ENCODE results near the gene BSND. TPM values are rescaled to one million over a fixed set of nuclear protein-coding genes. Genes with fewer than 3 reads are reported as not detected.
A peak's percentile ranks its signal among the peaks of the same experiment; 100 is the strongest.

Gene BSND
- total RNA-seq, 1 experiment from 2014 or later: 0.62 TPM

DNA sequence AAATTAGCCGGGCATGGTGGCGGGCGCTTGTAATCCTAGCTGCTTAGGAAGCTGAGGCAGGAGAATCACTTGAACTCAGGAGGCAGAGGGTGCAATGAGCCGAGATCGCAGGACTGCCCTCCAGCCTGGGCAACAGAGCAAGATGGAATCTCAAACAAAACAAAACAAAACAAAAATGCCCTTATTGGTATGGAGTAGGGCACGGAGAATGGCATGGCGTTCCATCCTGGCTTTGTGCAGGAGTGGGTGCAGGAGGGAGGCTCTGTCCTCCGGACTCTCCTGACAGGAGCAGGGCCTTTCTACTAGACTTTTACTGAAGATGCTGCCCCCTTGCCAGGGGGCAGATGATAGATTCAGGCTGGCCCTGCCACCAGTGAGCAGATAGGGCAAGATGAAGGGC is 17.3 kb upstream of the BSND start:
- peaks cover 27% of the 10 kb centered on the region for H3K27me3 ChIP-seq (ENCODE audit: control insufficient read depth, insufficient read depth, low read length)
- H3K4me3 ChIP-seq (ENCODE audit: insufficient read depth, low read depth, low read length): no peak overlapping the region
- DNase-seq: no peak
- H3K36me3 ChIP-seq (replicated peaks; ENCODE audit: control insufficient read depth, insufficient read depth, low read length): no peaks in the 10 kb centered on the region

DNA sequence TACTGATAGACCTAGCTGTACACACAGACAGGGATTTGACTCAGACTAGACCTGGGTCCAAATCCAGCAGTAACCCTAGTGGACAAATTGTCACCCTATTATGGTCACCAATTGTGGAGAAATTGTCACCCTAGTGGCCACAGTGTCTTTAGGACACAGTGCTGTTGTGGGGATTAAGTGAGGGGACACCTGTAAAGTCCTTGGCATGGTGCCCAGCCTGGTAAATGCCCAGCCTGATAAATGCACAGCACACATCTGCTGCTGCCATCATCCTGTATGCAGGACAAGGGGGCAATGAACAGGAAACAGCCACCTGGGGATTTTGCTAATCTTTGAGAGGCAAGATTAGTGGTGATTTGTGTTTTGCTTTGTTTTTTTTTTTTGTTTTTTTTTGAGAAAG is 16.0 kb upstream of the BSND start:
- DNase-seq: no peak

DNA sequence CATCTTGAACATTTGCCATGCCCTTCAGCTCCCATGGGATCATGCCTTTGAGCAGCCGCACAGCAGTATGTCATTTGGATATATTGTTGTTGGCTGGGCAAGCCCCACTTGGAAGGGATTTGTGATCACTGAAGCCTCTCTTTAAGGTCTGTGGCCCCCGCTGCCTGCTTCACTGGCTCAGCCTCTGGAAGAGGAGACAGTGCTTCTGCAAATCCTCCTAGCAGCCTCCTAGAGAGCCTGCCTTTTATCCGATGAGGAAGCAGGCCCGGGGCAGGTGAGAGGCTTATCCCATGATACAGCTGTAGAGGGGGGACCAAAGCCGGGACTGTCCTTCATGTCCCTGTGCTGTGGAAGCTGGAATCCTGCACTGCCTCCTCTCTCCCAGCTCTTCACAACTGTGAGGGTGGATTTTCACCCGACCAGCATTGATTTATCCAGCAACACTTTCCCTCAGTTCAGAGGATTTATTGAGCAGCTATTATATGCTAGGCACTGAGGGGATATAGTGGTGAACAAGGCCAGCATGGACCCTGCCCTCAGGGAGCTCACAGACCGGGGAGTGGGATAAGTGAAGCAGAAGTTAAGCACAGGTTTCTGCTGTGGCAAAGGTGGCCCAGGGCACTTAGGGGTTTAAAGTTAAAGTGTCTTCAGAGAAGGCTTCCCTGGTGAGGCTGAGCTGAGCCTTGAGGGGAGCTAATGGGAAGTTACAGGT is 14.4 kb upstream of the BSND start:
- no peak overlapping the region for H3K4me3 ChIP-seq (ENCODE audit: insufficient read depth, low read depth, low read length)
- H3K36me3 ChIP-seq (replicated peaks; ENCODE audit: control insufficient read depth, insufficient read depth, low read length): no peaks in the 10 kb centered on the region
- H3K27me3 ChIP-seq (ENCODE audit: control insufficient read depth, insufficient read depth, low read length): peaks cover 22% of the 10 kb centered on the region
- DNase-seq: peak; percentile 48

More for the DNA sequence above, 16.0 kb upstream of the BSND start:
- no peak overlapping the region for H3K4me3 ChIP-seq (ENCODE audit: insufficient read depth, low read depth, low read length)
- H3K27me3 ChIP-seq (ENCODE audit: control insufficient read depth, insufficient read depth, low read length): peaks cover 27% of the 10 kb centered on the region
- H3K36me3 ChIP-seq (replicated peaks; ENCODE audit: control insufficient read depth, insufficient read depth, low read length): no peaks in the 10 kb centered on the region

DNA sequence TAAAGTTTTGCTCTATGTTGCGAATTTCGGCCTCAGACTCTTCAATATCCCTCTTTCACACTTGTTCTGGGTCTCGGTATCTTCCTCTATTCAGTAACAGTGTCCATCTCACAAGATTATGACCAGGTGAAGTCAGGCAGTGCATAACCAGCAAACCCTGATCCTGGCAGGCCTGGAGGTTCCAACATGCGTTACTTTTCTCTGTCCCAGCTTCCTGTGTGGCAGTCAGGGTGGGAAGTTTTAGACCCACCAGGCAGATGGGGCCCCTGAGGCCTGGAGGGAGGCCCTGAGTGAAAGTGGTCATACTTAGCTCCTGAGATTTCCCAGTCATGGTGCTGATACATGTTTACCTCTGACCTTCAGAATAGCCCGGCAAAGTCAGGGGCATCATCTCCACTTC is 13.2 kb upstream of the BSND start:
- DNase-seq: no peak
- H3K4me3 ChIP-seq (ENCODE audit: insufficient read depth, low read depth, low read length): no peak overlapping the region
- H3K27me3 ChIP-seq (ENCODE audit: control insufficient read depth, insufficient read depth, low read length): peaks cover 9% of the 10 kb centered on the region
- H3K36me3 ChIP-seq (replicated peaks; ENCODE audit: control insufficient read depth, insufficient read depth, low read length): no peaks in the 10 kb centered on the region

DNA sequence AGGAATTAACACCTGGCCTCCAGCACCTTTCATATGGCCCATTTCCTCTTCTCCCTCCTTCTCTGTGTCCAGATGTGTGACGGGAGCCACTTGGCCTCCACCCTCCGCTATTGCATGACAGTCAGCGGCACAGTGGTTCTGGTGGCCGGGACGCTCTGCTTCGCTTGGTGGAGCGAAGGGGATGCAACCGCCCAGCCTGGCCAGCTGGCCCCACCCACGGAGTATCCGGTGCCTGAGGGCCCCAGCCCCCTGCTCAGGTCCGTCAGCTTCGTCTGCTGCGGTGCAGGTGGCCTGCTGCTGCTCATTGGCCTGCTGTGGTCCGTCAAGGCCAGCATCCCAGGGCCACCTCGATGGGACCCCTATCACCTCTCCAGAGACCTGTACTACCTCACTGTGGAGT is 12.7 kb upstream of the BSND start:
- H3K4me3 ChIP-seq (ENCODE audit: insufficient read depth, low read depth, low read length): no peak overlapping the region
- H3K36me3 ChIP-seq (replicated peaks; ENCODE audit: control insufficient read depth, insufficient read depth, low read length): no peaks in the 10 kb centered on the region
- DNase-seq: peak; percentile 44
- peaks cover 5% of the 10 kb centered on the region for H3K27me3 ChIP-seq (ENCODE audit: control insufficient read depth, insufficient read depth, low read length)

DNA sequence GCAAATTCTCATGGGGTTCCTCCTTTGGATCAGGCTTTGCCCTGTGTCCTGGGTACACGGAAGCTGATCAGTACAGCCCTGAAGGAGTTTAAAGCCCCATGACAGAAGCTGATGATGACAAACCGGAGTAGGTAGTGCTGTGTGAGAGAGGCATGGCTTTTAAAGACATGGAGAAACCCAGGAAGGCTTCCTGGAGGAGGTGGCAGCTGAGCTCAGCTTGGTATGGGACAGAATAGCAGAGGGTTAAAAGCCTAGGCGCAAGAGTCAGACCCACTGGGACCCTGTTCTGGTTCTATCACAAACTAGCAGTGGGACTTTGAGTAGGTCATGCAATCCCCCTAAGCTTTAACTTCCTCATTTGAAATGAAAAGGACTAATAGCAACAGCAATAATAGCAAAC is 12.2 kb upstream of the BSND start:
- Histone ChIP-seq H3K36me3 (replicated peaks; ENCODE audit: control insufficient read depth, insufficient read depth, low read length) (no peaks in the 10 kb centered on the region), H3K4me3 (ENCODE audit: insufficient read depth, low read depth, low read length) (no peak overlapping the region), H3K27me3 (ENCODE audit: control insufficient read depth, insufficient read depth, low read length) (peaks cover under 1% of the 10 kb centered on the region)
- no peak for DNase-seq

DNA sequence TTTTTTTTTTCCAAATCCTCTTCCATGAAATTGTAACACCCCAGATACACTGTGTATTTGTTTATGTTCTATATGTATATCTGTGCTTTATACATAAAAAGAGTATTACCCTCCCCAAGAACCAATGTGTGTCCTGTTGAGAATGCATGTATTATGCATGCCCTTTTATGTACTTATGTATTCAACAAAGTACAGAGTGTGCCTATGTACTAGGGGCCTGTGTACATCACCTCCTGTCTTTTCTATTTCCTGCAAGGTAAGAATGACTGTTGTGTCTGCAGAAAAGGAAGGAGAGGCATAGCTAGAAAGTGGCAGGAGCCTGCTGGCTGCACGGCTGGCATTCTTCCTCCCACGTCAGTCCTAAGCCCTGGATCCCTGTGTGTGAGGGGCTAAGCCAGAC is 11.3 kb upstream of the BSND start:
- Histone ChIP-seq H3K27me3 (ENCODE audit: control insufficient read depth, insufficient read depth, low read length) (no peaks in the 10 kb centered on the region), H3K36me3 (replicated peaks; ENCODE audit: control insufficient read depth, insufficient read depth, low read length) (no peaks in the 10 kb centered on the region), H3K4me3 (ENCODE audit: insufficient read depth, low read depth, low read length) (no peak overlapping the region)
- no peak for DNase-seq

DNA sequence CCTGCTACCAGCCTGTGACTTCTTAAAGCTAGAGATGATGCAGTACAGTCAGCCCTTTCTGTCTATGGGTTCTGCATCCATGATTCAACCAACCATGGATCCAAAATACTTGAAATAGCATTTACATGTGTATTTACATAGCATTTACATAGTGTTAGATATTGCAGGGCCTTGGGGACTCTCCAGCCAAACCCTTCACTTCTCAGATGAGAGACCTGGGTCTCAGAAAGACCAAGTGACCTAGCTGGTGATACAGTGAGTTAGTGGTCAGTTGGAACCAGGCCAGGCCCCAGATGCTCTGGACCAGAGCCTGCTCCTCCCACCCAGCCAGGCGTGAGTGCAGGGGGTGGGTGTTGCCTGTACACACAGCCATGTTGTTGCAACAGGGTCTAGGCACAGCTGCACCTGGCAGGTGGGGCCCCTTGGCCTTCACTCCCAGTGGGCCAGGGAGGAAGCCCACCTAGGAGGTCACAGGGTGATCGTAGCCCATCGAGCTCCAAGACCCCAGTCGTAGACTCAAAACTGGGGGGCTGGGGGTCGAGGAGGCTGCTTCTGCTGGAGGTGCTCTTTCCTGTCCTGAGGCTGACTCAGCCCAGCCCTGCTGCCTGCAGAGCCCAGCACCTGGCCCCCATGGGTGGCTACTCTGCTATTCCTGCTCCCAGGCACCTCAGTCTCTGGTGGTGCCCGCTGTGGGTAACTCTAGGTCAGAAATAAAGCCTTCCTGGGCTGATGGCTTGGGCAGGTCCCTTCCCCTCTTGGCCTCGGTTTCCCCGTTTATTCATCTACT is 10.6 kb upstream of the BSND start:
- Histone ChIP-seq H3K4me3 (ENCODE audit: insufficient read depth, low read depth, low read length) (no peak overlapping the region), H3K36me3 (replicated peaks; ENCODE audit: control insufficient read depth, insufficient read depth, low read length) (no peaks in the 10 kb centered on the region), H3K27me3 (ENCODE audit: control insufficient read depth, insufficient read depth, low read length) (no peaks in the 10 kb centered on the region)
- peak; percentile 23 for DNase-seq

DNA sequence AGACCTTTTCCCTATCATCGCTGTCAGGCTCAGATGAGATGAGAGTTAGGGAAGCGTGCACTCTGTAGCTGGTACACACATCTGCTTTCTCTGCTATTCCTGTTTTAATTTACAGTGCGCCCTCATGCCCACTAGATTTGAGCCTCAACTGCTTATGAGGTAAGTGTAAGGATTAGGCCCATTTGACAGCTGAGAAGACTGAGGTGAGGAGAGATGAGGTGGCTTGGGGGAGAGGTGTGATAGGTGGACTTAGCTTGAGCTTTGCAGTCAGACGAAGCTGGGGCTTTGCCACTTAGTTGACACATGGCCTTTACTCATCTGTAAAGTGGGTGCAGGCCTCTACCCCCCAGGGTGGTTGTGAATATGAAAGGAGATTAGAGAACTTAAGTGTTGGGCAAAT is 9.8 kb upstream of the BSND start:
- Histone ChIP-seq H3K36me3 (replicated peaks; ENCODE audit: control insufficient read depth, insufficient read depth, low read length) (no peaks in the 10 kb centered on the region), H3K27me3 (ENCODE audit: control insufficient read depth, insufficient read depth, low read length) (no peaks in the 10 kb centered on the region), H3K4me3 (ENCODE audit: insufficient read depth, low read depth, low read length) (no peak overlapping the region)
- DNase-seq: no peak

DNA sequence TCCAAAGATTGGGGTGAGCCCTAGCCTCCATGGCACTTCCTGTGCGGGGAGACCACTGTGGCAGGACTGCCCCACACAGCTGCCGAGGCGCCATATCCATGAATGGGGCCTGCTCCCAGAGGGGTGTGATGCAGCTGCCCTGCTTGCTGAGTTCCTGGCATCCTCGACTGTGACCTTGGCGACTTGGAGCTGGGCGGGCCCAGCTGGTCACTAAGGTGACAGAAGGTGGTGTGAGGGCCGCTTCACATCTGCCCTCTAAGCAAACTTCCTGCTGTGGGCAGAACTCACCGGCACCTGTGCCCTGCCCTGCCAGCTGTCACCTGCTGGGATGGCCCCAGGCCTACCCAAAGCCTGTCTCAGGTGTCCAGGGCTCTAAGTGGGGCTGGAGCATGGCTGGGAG is 9.3 kb upstream of the BSND start:
- no peak for DNase-seq
- Histone ChIP-seq H3K27me3 (ENCODE audit: control insufficient read depth, insufficient read depth, low read length) (peaks cover 3% of the 10 kb centered on the region), H3K36me3 (replicated peaks; ENCODE audit: control insufficient read depth, insufficient read depth, low read length) (no peaks in the 10 kb centered on the region), H3K4me3 (ENCODE audit: insufficient read depth, low read depth, low read length) (no peak overlapping the region)

DNA sequence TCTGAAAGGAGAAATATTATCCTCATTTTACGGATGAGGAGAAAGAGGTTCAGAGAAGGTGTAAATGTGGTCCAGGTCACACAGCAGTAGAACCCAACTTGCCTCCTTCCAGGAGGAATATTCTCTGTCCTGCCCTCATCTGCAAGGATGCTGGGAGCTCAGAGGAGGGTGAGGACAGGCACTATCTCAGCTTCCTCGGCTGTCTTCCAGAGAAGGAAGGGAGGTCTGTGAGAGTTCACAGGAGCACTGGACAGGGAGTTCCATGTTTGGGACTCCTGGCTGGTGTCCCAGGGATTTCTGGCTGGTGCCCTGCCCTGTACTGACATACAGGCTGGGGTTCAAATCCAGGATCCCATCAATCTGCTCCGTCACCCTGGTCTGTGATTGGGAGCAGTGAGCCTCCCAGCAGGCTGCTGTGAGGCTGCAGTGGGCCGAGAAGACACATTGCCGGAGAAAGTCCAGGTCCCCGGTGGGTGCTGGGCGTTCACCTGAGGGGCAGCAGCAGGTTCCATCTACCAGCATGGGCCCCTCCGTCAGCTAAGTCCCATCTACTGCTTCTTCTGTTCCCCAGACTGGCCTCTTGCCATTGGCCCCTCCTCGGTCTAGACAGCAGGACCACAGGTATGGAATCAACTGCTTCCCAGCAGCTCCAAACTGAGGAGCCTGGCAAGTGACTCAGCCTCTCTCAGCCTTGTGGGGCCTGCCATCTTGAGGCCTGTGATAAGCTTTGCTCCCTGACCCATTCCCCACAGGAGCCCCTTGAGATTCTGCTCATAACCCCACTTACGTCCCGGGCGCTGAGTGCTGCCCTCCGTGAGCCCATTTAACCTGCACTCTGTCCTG is 8.5 kb upstream of the BSND start:
- no peak for DNase-seq
- no peaks in the 10 kb centered on the region for H3K36me3 ChIP-seq (replicated peaks; ENCODE audit: control insufficient read depth, insufficient read depth, low read length)
- H3K27me3 ChIP-seq (ENCODE audit: control insufficient read depth, insufficient read depth, low read length): peaks cover 3% of the 10 kb centered on the region
- no peak overlapping the region for H3K4me3 ChIP-seq (ENCODE audit: insufficient read depth, low read depth, low read length)

DNA sequence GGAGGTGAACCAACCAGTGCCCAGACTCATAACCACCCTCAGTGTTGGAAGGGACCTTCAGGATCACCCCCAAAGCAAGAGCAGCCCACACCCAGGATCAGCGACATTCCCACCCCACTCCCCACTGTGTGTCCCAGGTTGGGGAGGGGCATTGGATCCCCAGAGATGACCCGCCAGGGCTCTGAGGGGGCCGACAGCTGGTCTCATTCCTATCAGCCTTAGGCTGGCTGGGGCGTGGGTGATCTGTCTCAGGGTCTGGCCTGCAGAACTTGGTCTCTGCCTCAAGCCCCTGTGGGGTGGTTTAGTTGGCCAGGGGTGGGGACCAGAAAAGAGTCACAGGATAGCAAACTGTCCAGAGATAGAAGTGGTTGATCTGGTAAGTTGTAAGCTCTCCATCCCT is 7.8 kb upstream of the BSND start:
- DNase-seq: no peak
- Histone ChIP-seq H3K27me3 (ENCODE audit: control insufficient read depth, insufficient read depth, low read length) (peaks cover 4% of the 10 kb centered on the region), H3K36me3 (replicated peaks; ENCODE audit: control insufficient read depth, insufficient read depth, low read length) (no peaks in the 10 kb centered on the region), H3K4me3 (ENCODE audit: insufficient read depth, low read depth, low read length) (no peak overlapping the region)

DNA sequence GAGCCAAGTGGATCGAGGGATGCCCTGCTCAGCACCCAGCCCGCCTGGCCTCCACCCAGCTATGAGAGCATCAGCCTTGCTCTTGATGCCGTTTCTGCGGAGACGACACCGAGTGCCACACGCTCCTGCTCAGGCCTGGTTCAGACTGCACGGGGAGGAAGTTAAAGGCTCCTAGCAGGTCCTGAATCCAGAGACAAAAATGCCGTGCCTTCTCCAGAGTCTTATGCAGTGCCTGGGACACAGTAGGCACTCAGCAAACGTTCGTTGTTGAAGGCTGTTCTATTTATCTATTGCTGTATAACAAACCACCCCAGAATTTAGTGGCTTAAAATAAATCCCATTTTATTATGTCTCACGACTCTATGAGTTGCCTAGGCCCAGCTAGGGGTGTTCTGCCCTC is 6.8 kb upstream of the BSND start:
- peaks cover 12% of the 10 kb centered on the region for H3K27me3 ChIP-seq (ENCODE audit: control insufficient read depth, insufficient read depth, low read length)
- no peak for DNase-seq
- no peaks in the 10 kb centered on the region for H3K36me3 ChIP-seq (replicated peaks; ENCODE audit: control insufficient read depth, insufficient read depth, low read length)
- no peak overlapping the region for H3K4me3 ChIP-seq (ENCODE audit: insufficient read depth, low read depth, low read length)

DNA sequence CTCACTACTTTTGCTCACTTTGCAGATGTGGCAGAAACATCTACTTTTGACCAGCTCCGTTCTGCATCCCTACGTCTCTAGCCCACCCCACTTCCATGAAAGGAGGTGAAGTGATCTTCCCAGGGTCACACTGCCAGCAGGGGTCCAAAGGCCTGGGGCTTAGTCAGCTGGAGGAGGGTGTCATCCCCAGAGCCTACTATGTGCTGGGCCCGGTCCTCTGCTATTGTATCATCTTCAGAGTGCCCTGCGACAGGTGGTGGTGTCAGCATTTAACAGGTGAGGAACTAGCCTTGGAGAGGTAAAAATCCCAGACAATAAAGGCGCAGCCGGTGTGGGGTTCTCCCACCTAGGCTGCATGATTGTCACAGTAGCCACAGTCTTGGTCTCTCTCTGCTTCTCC is 5.6 kb upstream of the BSND start:
- peaks cover 21% of the 10 kb centered on the region for H3K27me3 ChIP-seq (ENCODE audit: control insufficient read depth, insufficient read depth, low read length)
- DNase-seq: no peak
- no peaks in the 10 kb centered on the region for H3K36me3 ChIP-seq (replicated peaks; ENCODE audit: control insufficient read depth, insufficient read depth, low read length)

More for the DNA sequence above, 5.6 kb upstream of the BSND start:
- no peak overlapping the region for H3K4me3 ChIP-seq (ENCODE audit: insufficient read depth, low read depth, low read length)

Data from H7 (cell line).